Nephron progenitor cell (in vitro differentiated cells): ENCODE measurements around the gene ASXL2.
"Not testable (repeated sequence)": the region's sequence is repeated elsewhere in the genome, so short reads cannot be mapped to it uniquely, and the experiment has no call there.

Experiments
- DNase-seq: peaks from one replicate; pipeline ENCODE4 v3.0.0; 2021
- H3K27ac Mint-ChIP-seq: 2 replicates; pipeline ENCODE4 v1.8.0; 2021; ENCODE audit warnings: mild to moderate bottlenecking, moderate library complexity, mixed read lengths
- H3K27me3 Mint-ChIP-seq: 2 replicates; pipeline ENCODE4 v1.8.0; 2021; ENCODE audit warnings: mild to moderate bottlenecking, low read depth, mixed read lengths; ENCODE audit not compliant: poor library complexity
- H3K36me3 Mint-ChIP-seq: 2 replicates; pipeline ENCODE4 v1.8.0; 2021; ENCODE audit warnings: low read depth, mixed read lengths
- H3K4me1 Mint-ChIP-seq: 2 replicates; pipeline ENCODE4 v1.8.0; 2021; ENCODE audit warnings: mixed read lengths
- H3K4me3 Mint-ChIP-seq: 2 replicates; pipeline ENCODE4 v1.8.0; 2021; ENCODE audit warnings: mild to moderate bottlenecking, moderate library complexity, mixed read lengths
- H3K9me3 Mint-ChIP-seq: 2 replicates; pipeline ENCODE4 v1.8.0; 2021; ENCODE audit warnings: mild to moderate bottlenecking, moderate library complexity, mixed read lengths
- TF ChIP-seq, protein P1 (sequence below): fragments of 200-600 bp; sonication (generic); IDR thresholded peaks from 2 replicates; pipeline ENCODE4 v1.5.0; 2021; ENCODE audit warnings: antibody characterized with exemption

Gene ASXL2

DNA sequence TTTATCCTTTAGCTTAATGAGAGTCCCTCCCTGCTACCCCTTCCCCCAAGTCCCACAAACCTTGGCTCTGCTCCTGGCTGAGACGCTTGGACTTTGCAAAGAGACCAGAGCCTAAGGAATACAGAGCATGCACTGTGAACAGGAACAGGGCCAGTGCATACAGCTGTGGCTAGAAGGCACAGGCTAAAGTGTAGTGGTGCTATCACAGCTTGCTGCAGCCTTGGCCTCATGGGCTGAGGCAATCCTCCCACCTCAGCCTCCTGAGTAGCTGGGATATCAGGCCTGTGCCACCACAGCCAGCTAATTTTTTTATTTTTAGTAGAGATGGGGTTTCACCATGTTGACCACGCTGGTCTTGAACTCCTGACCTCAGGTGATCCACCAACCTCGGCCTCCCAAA lies 39.5 kb upstream of the ASXL2 start:
- H3K27me3 Mint-ChIP-seq = peaks cover 6% of the 10 kb centered on the region
- H3K27ac Mint-ChIP-seq = no peak overlapping the region
- H3K36me3 Mint-ChIP-seq = no peaks in the 10 kb centered on the region
- peaks cover 22% of the 10 kb centered on the region for H3K4me1 Mint-ChIP-seq
- H3K4me3 Mint-ChIP-seq = no peak overlapping the region
- DNase-seq = no peak
- H3K9me3 Mint-ChIP-seq = no peaks in the 10 kb centered on the region
- TF ChIP-seq, protein P1, sequence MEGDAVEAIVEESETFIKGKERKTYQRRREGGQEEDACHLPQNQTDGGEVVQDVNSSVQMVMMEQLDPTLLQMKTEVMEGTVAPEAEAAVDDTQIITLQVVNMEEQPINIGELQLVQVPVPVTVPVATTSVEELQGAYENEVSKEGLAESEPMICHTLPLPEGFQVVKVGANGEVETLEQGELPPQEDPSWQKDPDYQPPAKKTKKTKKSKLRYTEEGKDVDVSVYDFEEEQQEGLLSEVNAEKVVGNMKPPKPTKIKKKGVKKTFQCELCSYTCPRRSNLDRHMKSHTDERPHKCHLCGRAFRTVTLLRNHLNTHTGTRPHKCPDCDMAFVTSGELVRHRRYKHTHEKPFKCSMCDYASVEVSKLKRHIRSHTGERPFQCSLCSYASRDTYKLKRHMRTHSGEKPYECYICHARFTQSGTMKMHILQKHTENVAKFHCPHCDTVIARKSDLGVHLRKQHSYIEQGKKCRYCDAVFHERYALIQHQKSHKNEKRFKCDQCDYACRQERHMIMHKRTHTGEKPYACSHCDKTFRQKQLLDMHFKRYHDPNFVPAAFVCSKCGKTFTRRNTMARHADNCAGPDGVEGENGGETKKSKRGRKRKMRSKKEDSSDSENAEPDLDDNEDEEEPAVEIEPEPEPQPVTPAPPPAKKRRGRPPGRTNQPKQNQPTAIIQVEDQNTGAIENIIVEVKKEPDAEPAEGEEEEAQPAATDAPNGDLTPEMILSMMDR = no peak

DNA sequence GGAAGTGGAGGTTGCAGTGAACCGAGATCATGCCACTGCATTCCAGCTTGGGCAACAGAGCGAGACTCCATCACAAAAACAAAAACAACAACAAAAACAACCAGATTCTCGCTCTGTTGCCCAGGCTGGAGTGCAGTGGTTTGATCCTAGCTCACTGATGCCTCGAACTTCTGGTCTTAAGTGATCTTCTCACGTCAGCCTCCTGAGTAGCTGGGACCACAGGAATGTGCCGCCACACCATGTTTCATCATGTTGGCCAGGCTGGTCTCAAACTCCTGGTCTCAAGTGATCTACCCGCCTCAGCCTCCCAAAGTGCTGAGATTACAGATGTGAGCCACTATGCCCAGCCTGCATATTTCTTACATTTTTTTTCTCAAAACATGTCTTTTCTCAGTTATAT lies 39.1 kb upstream of the ASXL2 start:
- not testable (repeated sequence) for H3K9me3 Mint-ChIP-seq, DNase-seq, H3K4me3 Mint-ChIP-seq, H3K27me3 Mint-ChIP-seq, H3K36me3 Mint-ChIP-seq, H3K27ac Mint-ChIP-seq
- peaks cover 26% of the 10 kb centered on the region for H3K4me1 Mint-ChIP-seq

DNA sequence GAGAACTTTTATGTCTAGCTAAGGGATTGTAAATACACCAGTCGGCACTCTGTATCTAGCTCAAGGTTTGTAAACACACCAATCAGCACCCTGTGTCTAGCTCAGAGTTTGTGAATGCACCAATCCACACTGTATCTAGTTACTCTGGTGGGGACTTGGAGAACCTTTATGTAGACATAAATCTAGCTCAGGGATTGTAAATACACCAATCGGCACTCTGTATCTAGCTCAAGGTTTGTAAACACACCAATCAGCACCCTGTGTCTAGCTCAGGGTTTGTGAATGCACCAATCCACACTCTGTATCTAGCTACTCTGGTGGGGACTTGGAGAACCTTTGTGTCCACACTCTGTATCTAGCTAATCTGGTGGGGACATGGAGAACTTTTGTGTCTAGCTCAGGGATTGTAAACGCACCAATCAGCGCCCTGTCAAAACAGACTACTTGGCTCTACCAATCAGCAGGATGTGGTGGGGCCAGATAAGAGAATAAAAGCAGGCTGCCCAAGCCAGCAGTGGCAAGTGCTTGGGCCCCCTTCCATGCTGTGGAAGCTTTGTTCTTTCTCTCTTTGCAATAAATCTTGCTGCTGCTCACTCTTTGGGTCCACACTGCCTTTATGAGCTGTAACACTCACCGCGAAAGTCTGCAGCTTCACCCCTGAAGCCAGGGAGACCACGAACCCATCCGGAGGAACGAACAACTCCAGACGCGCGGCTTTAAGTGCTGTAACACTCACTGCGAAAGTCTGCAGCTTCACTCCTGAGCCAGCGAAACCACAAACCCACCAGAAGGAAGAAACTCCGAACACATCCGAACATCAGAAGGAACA lies 37.9 kb upstream of the ASXL2 start:
- H3K27me3 Mint-ChIP-seq, H3K4me3 Mint-ChIP-seq, H3K36me3 Mint-ChIP-seq: not testable (repeated sequence)

DNA sequence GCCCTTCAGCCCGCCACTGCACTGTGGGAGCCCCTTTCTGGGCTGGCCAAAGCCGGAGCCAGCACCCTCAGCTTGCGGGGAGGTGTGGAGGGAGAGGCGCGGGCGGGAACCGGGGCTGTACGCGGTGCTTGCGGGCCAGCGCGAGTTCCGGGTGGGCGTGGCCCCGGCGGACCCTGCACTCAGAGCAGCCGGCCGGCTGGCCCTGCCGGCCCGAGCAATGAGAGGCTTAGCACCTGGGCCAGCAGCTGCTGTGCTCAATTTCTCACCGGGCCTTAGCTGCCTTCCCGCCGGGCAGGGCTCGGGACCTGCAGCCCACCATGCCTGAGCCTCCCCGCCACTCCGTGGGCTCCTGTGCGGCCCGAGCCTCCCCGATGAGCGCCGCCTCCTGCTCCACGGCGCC lies 37.1 kb upstream of the ASXL2 start:
- H3K27me3 Mint-ChIP-seq, H3K27ac Mint-ChIP-seq, H3K36me3 Mint-ChIP-seq, DNase-seq, H3K4me3 Mint-ChIP-seq: not testable (repeated sequence)
- Mint-ChIP-seq H3K9me3 (peaks cover 13% of the 10 kb centered on the region), H3K4me1 (peaks cover 29% of the 10 kb centered on the region)

More for the DNA sequence above, 37.9 kb upstream of the ASXL2 start:
- Mint-ChIP-seq H3K9me3 (peaks cover 13% of the 10 kb centered on the region), H3K27ac (peak overlapping the region; percentile 95), H3K4me1 (peaks cover 29% of the 10 kb centered on the region)
- not testable (repeated sequence) for DNase-seq

DNA sequence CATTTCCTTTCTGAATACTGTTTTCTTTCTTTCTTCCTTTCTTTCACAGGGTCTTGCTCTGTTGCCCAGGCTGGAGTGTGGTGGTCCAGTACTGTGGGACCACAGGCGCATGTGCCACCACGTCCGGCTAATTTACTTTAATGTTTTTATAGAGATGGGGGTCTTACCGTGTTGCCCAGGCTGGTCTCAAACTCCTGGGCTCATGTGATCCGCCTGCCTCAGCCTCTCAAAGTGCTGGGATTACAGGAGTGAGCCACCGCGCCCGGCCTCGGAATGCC lies 35.3 kb upstream of the ASXL2 start:
- not testable (repeated sequence) for H3K36me3 Mint-ChIP-seq, DNase-seq, H3K4me3 Mint-ChIP-seq, H3K27me3 Mint-ChIP-seq
- Mint-ChIP-seq H3K9me3 (peaks cover 20% of the 10 kb centered on the region), H3K4me1 (peaks cover 29% of the 10 kb centered on the region), H3K27ac (peak overlapping the region; percentile 11)

DNA sequence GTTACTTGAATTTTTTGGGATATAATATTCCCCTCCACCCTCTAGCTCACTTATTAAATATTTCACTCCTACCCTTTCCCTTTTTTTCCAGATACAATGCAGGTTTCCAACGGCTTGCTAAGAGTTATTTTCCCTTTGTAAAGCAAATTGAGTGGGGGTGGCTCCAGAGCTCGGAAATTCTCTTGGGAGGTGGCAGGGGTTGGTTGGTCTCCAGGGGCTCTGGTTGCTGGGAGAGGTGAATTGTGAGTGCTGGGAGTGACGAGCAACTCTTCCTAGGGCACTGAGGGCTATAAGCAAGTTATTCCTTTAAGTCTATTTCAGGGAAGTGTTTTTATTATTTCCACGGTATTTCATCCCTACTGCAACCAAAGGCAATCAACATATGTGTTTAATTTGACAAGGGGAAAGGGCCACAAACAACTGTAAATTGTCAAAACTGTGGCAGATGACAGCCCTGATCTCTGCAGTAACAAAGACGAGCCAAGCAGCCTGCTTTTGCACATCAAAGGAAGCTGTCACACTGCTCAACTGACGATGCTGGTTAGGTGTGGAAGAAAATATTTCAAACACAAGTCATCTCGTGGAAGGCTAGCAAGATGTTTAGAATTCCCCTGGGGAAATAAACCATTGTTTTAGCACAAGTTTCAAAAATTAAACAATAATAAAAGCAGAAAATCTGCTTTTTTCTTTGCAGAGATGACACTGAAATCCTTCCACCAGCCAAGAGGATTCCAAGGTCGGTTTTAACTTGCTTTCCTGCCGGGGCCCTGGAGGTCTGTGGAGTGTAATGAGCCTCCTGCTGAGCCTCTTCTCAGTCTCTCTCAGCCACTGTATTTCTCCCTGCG lies 34.8 kb upstream of the ASXL2 start:
- Mint-ChIP-seq H3K9me3 (peaks cover 20% of the 10 kb centered on the region), H3K27me3 (peaks cover 3% of the 10 kb centered on the region), H3K4me1 (peaks cover 29% of the 10 kb centered on the region), H3K4me3 (peak overlapping the region; percentile 19), H3K36me3 (no peaks in the 10 kb centered on the region), H3K27ac (peak overlapping the region; percentile 72)
- no peak for DNase-seq
- TF ChIP-seq, protein P1 = no peak

DNA sequence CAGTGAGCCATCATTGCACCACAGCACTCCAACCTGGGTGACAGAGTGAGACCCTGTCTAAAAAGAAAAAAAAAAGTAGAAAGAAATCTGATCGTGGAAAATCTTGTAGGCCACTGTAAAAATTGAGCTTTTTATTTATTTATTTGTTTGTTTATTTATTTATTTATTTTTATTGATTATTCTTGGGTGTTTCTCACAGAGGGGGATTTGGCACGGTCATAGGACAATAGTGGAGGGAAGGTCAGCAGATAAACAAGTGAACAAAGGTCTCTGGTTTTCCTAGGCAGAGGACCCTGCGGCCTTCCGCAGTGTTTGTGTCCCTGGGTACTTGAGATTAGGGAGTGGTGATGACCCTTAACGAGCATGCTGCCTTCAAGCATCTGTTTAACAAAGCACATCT lies 31.3 kb upstream of the ASXL2 start:
- DNase-seq, H3K36me3 Mint-ChIP-seq, H3K27me3 Mint-ChIP-seq, H3K4me3 Mint-ChIP-seq, H3K27ac Mint-ChIP-seq: not testable (repeated sequence)
- peaks cover 20% of the 10 kb centered on the region for H3K4me1 Mint-ChIP-seq
- H3K9me3 Mint-ChIP-seq = peaks cover 25% of the 10 kb centered on the region

DNA sequence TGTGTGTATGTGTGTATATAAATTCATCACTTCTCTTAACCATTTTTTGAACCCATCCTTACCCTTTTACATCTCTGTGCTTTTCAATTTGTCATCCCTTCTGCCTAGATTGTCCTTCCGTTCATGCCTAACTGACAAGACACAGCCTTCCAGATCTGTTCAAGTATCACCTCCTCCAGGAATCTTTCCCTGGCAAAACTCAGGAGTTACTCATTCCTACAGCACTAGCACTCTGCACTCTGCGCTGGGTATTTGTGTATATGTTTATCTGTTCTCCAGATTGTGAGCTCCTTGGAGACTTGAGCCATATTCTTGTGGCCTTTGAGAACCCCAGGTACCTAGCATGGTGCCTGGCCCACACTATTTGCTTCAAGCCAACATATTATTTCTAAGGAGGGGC lies 26.8 kb upstream of the ASXL2 start:
- TF ChIP-seq, protein P1 = no peak
- H3K27ac Mint-ChIP-seq = no peak overlapping the region
- no peaks in the 10 kb centered on the region for H3K4me1 Mint-ChIP-seq
- H3K27me3 Mint-ChIP-seq = peaks cover 5% of the 10 kb centered on the region
- H3K9me3 Mint-ChIP-seq = peaks cover 11% of the 10 kb centered on the region
- H3K36me3 Mint-ChIP-seq = no peaks in the 10 kb centered on the region
- no peak overlapping the region for H3K4me3 Mint-ChIP-seq
- DNase-seq = no peak
